Stimulated activated CD8-positive, alpha-beta memory T cell treated with anti-CD3 and anti-CD28 coated beads, Interleukin-7, amount 100 ng/mL, for 24 hours (primary cell): ENCODE data around the gene RAB11B.
"Not testable (repeated sequence)": the region's sequence is repeated elsewhere in the genome, so short reads cannot be mapped to it uniquely, and the experiment has no call there.

ENCODE experiments used
- DNase-seq: peaks from one replicate; pipeline ENCODE4 v3.0.0-alpha.2; 2020; ENCODE audit warnings: low read depth

RAB11B gene

GRCh38 chr19:8393871-8394250 lies 3.7 kb downstream of the RAB11B start:
- DNase-seq, result no peak

DNA sequence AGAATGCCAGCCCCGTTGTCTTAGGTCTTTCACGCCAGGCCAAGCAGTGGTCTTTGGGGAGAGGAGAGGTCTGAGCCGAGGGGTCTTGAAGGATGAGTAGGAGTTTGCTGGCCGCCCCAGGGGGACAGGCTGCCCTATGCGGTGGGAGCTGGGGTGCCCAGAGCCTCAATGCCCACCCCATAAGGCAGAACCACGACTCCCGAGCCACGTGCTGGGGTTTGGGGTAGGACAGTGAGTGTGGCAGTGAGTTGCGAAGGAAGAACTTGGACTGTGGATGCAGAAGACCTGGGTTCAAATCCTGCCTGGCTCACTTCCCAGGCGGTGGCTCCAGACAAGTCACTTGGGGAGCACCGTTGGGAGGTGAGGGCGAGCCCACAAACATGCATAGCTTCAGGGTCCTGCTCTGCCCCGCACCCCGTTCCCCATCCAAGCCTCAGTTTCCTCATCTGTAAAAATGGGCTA lies 5.5 kb downstream of the RAB11B start:
- DNase-seq, result no peak

DNA sequence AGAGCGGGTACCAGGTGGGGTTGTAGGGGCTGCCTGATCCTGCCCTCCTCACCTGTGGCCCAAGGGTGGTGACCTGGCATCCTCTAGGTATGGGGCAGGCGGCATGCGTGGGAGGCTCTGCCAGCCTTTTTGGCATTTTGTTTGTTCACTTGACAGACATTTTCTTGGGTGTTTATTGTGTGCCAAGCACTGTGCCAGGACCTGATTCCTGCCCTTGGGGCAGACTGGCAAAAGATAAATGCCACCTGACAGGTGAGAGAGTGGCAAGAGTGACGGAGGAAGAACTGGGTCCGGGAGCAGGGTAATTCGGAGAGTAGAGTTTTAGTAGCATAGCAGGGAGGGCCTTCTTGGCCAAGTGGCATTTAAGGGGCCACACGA lies 6.0 kb downstream of the RAB11B start:
- DNase-seq, result no peak

- peak; percentile 48 for DNase-seq
These were observed 6.5 kb downstream of the RAB11B start for GRCh38 chr19:8396563-8397203.

GRCh38 chr19:8397271-8397670 lies 7.1 kb downstream of the RAB11B start:
- no peak for DNase-seq

GRCh38 chr19:8397746-8398310 lies 7.7 kb downstream of the RAB11B start:
- DNase-seq, result no peak

- DNase-seq, result no peak
These were observed 8.2 kb downstream of the RAB11B start for GRCh38 chr19:8398311-8398771.

GRCh38 chr19:8399681-8400188 lies 9.6 kb downstream of the RAB11B start:
- no peak for DNase-seq

- no peak for DNase-seq
These were observed 11.8 kb downstream of the RAB11B start for GRCh38 chr19:8401981-8402411.

DNA sequence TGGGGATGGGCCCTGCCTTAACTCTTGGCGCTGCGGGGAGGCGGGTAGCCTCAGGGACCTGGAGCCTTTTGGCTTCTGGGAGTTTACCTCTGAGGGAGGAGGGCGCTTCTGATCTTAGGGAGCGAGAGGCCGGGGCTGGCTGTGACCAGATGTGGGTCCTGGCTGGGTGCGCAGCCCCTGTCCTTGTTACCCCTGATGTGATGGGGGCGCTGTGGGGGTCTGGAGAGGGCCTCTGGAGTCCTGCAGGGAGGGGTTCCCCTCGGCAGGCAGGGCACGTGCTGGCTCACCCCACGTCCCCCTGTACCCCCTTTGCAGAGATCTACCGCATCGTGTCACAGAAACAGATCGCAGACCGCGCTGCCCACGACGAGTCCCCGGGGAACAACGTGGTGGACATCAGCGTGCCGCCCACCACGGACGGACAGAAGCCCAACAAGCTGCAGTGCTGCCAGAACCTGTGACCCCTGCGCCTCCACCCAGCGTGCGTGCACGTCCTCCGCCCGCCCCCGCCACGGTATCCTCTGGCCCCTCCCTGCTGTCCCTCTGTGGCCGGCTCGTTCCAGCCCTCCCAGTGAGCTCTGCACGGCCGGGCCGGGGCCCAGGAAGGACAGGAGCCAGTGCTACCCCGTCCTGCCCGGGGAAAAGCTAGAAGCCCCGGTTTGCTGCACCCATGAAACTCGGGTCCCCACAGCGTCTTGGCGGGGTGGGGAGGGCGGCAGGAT lies 13.1 kb downstream of the RAB11B start:
- no peak for DNase-seq

GRCh38 chr19:8403820-8404109 lies 13.6 kb downstream of the RAB11B start:
- no peak for DNase-seq

DNA sequence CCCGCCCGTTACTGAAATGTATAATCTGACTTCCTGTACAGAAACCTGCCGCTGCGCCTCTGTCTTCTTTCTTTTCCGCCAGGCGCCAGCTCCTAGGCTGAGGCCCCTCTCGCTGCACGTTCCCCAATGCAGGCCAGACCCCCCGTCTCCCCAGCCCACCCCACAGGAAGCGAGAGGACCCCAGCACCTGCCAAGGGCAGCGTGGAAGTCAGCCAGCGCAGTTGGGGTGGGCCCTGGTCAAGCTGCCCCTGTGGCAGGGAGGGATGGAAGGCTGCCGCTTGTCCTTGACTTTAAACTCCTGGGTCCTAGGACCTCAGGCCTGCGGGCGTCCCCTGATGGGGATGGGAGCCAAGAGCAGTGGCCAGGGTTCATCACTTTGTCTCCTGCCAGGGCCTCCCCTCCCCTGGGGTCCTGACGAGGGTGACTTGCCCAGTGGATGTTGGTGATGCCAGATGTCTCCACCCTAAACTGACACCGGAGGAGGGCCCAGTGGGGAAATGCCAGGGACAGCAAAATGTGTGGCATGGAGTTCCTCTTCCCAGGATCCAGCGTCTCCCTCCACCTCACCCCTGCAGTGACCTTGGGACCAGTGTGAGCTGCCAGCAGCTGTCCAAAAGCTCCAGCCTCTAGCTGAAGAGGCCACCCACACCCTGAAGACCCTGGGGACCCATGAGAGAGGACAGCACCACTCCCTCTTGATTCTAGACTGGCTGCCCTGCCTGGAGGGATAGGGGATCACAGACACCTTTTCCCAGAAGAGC lies 14.4 kb downstream of the RAB11B start:
- no peak for DNase-seq

- DNase-seq, result not testable (repeated sequence)
These were observed 20.6 kb downstream of the RAB11B start for GRCh38 chr19:8410718-8411117.

DNA sequence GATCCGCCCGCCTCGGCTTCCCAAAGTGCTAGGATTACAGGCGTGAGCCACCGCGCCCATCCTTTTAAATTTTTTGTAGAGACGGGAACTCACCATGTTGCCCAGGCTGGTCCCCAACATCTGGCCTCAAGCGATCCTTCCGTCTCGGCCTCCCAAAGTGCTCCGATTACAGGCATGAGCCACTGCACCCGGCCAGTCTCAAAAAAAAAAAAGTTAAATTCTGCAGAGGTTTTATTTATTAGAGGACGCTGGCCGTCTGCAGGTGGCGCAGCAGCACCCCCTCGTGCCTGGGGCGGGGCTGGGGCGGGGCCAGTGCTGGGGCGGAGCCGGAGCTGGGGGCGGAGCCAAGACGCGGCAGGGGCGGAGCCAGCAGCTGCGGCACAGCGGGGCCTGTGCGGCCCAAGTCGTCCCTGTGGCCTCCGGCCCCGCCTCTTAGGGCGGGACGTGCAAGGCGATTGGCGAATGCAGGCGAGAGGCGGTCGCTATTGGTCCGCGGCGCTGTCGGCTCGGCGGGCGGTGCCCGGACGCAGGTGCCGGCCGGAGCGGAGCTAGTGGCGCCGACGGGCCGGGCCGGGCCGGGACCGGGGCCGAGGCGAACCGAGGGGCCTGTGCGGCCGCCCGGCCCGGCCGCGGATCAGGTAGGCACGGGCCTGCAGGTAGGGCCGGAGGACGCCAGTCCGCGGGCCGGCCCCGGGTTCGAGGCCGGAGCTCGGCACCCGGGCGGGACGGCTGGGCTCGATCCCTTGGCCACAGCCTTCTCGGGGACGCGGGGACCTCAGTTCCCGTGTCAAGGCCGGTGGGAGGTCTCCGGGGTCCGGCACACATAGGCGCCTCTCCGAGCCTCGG lies 22.8 kb downstream of the RAB11B start, which contains the start of gene MARCHF2:
TSS of gene MARCHF2 (plus strand) at position 523 of the 846 bp plus-strand sequence. CDS start 8,536 bp downstream, outside the sequence.
- DNase-seq, result peak; percentile 87

- no peak for DNase-seq
These were observed 23.5 kb downstream of the RAB11B start for GRCh38 chr19:8413629-8413995.

DNA sequence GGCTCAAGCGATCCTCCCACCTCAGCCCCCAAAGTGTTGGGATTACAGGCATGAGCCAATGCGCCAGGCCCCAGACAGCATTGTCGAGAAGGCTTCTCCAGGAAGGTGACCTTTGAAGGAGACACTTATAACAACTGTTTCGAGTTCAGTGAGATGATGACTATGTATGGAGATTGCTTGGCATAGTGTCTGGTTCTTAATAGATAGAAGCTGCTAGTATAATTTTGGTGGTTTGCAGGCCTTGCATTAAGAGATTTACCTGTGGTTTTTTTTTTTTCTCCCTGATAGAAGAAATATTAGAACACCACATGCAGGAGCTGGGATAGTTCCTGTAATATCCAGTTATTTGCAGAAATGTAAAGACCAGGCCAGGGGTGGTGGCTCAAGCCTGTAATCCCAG lies 26.6 kb downstream of the RAB11B start:
- no peak for DNase-seq

DNA sequence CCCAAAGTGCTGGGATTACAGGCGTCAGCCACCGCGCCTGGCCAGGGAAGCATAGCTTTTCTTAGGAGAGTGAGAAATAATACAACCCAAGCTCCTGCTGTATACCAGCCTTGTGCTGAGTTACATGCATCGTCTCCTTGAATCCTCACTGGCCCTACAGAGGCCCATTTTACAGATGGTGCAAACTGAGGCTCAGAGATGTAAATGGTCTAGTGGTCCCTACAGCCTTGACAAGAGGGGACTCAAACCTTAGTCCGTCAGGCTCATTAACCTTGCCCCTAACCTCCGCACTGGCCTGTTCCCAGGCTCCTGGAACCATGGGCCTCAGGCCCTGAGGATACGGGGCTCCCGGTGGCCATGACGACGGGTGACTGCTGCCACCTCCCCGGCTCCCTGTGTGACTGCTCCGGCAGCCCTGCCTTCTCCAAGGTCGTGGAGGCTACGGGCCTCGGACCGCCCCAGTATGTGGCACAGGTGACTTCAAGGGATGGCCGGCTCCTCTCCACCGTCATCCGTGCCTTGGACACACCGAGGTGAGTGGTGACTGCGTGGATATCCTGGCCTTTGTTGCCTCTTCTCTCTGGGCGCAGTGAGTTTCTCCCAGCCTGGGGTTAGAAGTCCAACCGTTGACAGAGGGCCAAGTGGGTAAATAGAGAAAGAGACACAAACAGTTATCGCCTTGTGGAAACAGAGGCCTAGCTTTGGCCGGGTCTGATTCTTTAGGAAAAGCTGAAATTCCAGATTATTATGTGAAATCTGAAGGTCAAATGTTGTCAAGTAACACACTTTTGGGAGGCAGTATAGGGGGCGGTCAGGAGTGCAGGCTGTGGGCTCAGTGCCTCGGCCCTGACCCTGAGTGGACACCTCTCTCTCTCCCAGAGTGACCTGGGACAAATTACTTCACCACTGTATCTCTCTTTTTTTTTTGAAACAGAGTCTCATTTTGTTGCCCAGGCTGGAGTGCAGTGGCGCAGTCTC lies 31.6 kb downstream of the RAB11B start:
- DNase-seq, result no peak

DNA sequence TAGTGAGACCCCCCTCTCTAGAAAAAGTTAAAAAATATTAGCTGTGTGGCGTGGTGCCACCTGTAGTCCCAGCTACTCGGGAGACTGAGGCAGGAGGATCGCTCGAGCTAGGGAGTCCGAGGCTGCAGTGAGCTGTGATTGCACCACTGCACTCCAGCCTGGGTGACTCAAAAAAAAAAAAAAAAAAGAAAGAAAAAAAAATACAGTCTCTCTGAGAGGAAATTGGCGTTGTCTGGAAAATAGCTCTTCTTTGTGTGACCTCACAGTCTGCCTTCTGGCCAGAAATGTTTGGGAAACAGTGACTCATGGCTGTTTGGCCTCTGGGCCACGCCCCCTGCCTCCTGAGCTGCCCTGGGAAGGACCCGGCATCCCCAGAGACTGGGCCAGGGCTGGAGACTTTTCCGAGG lies 33.7 kb downstream of the RAB11B start:
- DNase-seq, result no peak

GRCh38 chr19:8425331-8425730 lies 35.2 kb downstream of the RAB11B start:
- not testable (repeated sequence) for DNase-seq

GRCh38 chr19:8426283-8426682 lies 36.1 kb downstream of the RAB11B start:
- no peak for DNase-seq
